C4-2B (cell line): Measurements from ENCODE around the gene ATG4B.

ENCODE experiments used
- CTCF ChIP-seq: fragments of 450-650 bp; conservative IDR thresholded peaks from 2 replicates; pipeline ENCODE4 v1.5.1; 2017; ENCODE audit warnings: mild to moderate bottlenecking
- ZFX ChIP-seq: fragments of 450-650 bp; IDR thresholded peaks from 2 replicates; pipeline ENCODE4 v1.6.1; 2017

- TF ChIP-seq CTCF (no peak), ZFX (no peak)
These were observed 17.7 kb upstream of the ATG4B start for GRCh38 chr2:241619597-241620418.
